ENCODE measurements around the gene CTRL.
"Not testable (repeated sequence)": the region's sequence is repeated elsewhere in the genome, so short reads cannot be mapped to it uniquely, and the experiment has no call there.

Gene CTRL

DNA sequence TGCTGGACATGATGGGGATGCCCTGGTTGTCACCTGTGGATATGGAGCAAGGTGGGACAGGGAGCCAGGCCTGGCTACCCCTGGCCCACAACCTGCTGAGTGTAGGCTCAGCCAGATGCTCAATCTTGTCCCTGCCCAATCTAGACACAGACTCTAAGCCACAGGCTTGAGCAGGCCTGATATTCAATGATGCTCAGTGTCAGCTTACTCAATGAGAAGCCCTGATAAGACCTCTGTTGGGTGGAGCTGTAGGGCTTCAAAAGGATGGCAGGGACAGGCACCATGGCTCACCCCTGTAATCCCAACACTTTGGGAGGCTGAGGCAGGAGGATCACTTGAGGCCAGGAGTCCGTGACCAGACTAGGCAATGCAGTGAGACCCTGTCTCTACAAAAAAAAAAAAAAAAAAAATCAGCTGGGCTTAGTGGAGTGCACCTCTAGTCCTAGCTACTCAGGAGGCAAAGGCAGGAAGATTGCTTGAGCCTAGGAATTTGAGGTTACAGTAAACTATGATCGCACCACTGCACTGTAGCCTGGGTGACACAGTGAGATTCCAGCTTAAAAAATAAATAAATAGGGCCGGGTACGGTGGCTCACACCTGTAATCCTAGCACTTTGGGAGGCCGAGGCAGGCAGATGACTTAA, 8.9 kb upstream of the CTRL start:
- DNase-seq = no peak

DNA sequence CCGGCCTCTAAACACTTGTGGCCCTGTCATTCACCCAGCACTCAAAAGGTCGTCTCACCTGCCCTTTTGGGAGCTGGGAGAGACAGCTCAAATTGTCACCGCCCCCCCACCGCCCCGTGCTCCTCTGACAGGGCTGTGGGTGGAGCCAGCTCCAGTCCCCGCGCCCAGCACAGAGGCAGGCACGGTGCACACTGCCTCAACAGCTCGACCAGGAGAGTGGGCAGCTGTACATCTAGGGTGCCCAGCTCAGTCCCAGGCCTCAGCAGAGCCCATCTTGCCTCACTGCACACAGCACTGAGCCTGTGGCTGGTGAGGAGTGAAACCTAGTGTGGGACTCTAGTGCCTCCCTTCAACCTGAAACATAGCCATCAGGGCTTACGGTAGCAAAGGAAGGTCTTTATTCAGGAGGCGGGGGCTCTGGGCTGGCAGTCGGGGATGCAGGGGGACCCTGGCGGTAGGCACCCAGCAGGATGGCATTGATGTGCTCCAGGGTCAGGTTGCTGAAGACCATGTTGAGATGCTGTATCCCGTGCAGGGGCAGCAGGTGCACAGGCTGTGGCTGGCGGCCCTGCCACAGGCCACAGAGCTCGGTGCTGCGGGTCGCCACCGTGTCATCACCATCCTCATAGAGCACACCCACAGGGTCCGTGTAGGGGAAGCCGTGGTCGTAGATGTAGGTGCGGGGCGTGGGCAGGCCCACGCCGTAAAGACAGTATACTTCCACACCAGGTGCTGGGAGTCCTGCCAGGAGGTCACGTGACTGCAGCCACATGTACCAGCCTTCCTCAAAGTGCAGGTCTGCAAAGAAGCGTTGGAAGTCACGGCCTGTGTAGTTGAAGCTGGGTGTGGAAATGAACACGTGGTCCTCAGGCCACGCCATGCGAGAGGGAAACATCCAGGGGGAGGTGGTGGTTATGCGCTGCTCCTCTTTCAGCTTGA, 8.1 kb upstream of the CTRL start:
- no peak for DNase-seq

DNA sequence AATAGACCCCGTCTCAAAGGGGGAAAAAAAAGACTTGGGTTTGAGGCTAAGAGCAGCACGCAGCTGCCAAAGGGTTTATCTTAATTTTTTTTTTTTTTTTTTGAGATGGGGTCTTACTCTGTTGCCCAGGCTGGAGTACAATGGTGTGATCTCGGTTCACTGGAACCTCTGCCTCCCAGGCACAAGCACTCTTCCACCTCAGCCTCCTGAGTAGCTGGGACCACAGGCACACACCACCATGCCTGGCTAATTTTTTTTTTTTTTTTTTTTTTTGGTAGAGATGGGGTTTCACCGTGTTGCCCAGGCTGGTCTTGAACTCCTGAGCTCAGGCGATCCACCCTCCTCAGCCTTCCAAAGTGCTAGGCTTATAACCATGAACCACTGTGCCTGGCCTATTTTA, 6.1 kb upstream of the CTRL start:
- DNase-seq = not testable (repeated sequence)

DNA sequence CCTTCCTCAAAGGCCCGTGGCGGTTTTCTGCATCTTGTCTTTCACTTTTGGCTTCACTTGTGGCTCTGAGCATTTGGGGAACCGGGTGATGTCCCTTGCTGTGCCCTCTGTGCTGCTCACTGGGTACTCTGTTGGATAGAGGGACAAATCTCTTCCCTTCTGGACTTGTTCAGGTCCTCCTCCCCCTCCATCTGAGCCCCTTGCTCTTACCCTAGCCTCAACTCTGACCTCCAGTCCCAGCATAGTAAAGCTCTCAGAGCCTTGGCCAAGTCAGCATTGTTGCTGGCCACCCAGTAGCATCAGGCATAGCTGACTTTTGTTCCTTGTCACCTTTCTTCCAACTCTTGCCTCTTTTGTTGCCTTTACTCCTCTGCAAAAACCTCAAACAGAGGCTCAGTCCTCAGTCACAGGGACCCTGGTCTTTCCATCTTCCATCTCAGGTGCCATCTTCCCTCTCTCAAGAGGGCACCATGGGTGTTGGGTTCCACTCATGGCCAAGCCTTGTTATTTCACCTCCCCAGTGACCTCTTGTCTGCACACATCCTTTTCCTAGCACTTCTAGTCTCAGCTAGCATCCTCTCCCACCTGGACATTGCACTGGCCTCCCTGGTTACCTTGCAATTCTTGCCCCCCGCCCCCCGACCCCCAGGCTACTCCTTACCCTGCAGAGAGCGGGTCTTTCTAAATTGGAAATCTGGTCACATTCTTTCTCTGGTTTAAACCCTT, 5.4 kb upstream of the CTRL start:
- DNase-seq = peak in 1 of 2 experiments; percentile 95

DNA sequence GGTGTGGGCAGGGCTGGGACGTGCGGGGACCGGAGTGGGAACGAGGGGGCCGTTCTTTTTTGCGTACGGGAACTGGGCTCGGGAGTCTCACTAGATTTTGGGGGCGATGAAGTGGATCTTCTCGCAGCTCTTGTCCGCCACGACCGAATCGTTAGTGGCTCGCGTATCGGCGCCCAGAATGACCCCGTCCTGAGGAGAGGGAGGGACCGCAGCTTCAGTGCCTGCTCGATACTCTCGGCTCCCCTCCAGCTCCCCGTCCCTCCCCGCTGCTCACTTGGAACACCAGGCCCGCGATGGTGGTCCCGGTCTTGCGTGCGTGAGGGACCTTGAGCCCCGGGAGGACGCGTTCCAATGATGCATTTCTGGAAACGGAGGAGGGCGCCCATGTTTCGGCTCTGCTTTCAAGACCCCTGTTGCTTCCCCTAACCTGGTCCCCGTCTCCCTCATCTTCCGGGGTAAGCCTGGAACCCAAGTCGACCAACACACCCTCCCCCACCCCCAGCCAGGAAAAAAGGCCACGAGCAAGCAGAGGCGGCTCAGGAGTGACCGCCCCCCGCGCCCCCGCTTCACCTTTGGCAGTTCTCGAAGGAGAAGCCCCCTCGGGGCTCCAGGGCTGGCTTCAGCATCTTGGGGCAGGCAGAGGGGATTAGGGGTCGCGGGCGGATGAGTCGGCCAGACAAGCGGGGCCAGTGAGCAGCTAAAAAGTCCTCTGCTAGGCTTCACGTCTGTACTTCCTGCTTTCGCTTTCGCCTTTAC, 4.6 kb upstream of the CTRL start, which contains the start of gene PSMB10:
Gene PSMB10, minus strand, starts transcription at position 727 of the 756 bp plus-strand sequence. Its CDS starts 101 bp downstream, at position 626.
- DNase-seq = peak; percentile 57 to 91

DNA sequence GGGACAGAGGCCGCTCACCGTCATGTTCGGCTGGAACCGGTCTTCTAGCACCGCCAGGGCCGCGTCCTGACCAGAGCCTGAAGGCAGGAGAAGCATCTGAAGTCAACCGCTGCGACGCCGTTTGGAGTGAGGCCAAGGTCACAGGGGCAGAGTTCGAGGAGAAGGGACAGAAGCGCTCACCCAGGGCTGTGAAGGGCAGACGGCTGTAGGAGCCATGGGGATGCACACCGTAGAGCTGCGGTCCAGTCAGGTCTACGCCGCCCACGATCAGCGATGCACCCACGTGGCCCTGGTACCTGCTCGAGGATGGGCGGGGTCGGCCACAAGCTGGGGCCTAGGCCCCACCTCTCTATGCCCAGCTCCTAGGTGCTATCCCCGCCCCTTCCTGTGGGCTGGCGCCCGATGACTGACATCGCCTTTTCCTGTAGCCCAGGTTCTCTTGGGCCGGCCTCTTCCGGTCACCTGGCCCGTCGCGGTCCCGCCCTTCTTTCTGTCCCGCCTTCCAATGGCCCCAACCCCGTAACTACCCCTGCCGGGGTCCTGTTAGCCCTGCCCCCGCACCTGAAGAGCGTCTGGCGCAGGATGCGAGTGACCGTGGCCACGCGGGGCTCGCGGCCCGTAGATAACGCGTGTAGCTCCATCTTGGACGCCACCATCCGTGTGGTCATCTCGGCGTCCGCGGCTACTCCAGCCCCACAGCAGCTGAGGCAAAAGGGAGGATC, 3.9 kb upstream of the CTRL start:
- peak; percentile 93 to 95 for DNase-seq

DNA sequence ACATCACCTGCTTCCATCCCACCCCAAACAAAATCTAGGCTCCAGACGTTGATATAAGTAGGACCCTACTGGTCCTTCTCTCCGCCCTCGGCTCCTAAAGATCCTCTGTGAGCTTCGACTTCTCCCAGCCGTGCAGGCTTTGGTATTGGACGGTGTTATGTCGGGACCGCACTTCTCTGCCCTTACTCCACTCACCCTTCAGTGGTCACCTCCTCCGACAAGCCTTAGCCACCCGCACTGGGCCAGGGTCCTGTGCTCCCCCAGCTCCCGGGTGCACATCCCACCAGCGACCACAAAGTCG, 3.4 kb upstream of the CTRL start:
- DNase-seq = no peak

DNA sequence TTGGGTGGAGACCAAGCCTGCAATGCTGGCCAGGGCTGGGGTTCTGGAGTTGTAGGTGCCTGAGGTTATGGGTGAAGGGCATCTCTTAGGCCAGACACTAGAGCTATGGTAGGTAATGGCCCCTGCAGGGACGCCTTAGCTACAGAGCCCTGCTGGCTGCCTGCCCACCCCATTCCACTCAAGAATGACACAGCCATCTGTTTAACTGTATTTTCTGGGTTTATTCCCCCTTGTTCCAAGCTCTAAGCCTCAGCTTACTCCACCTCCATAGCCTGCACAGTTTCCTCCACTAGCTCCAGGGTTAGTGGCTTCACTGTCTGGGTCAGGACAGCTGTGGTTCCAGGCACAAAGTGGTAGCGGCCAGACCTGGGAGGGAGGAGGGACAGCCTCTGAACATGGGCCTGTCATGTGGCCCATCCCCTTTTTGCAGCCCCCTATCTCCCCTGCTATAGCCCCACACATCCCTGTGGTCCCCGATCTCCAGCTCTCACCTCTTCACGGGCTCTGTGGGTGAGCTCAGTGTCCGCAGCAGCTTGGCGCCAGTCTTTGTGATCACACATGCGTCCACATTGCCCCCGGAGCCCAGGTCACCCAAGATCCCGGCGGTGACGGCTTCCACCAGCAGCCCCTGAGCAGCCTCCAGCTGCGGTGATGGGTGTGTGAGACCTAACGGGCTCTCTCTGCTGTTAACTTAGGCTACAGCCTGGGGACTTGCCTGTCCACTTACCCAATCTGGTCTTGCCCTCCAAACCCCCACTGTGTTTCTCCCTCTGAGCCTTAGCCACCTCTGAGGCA, 2.8 kb upstream of the CTRL start:
- no peak for DNase-seq

DNA sequence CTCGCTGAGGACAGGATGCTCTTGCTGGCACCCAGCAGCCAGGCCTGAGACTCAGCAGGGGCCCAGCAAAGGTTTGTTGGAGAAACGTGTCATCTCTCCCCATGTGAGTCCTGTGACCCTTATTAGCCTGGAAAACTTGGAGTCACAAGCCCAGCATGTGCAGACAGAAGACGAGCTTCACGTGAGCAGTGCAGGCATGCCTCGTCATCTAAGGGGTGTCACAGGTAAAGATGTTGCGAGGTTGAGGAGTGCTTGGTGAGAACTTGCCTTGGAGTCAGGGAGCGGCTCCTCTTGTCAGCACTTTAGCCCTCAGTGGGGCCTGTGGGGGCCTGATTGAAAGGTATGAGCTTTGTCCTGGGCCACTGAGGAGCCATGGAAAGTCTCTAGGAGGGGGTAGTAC, 2.1 kb upstream of the CTRL start:
- no peak for DNase-seq

DNA sequence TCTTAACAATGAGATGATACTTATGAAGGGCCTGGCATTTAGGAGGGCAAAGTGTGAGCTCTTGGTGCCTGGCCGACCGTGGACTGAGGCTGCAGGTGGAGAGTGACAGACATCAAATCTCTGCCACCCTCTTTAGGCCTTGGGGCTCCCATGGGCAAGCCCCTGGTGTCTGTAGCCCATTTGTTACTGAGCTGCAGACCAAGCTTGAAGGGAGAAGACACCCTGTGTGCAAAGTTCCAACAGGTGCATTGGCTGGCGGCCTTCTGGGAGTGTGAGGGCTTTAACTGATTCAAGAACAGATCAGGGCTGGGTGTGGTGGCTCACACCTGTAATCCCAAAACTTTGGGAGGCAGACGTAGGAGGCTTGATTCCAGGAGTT, 789 bp upstream of the CTRL start:
- DNase-seq = no peak

DNA sequence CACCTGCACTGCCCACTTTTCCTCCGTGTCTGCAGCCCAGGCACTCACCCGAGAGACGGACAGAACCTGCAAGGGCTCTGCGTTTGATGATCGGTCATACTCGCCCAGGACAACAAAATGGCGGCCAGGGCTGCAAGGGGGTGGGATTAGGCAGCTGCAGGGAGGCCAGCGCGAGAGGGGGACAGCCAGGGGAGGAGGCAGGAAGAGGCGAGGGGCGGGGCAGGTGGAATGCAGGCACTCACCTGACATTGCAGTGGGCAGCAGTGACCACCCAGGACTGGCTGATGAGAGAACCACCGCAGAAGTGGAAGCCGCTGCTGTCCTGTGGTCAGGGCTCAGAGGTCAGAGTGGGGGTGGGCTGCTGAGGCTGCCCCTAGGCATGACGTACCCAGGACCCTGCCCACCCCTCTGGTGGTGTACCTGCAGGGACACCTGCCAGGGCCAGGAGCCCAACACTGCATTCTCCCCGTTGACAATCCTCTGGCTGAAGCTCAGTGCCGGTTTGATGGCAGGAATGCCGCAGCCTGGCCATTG, 917 bp downstream of the CTRL start:
- no peak for DNase-seq

DNA sequence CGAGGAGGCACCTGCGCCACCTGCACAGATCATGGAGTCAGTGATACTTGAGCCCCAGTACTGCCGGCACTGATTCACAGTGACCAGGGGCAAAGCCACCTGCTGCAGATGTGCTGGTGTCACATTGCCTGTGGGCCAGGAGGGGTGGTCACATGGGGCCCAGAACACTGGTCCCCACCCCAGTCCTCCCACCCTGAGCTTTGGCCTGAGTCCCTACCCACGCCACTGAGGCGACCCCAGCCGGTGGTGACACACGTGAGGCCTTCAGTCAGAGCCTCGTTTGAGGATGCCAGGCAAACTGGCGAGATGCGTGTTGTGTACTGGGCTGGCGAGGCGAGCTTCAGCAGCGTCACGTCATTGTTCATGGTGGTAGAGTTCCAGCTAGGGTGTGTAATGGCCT, 1.5 kb downstream of the CTRL start:
- no peak for DNase-seq

DNA sequence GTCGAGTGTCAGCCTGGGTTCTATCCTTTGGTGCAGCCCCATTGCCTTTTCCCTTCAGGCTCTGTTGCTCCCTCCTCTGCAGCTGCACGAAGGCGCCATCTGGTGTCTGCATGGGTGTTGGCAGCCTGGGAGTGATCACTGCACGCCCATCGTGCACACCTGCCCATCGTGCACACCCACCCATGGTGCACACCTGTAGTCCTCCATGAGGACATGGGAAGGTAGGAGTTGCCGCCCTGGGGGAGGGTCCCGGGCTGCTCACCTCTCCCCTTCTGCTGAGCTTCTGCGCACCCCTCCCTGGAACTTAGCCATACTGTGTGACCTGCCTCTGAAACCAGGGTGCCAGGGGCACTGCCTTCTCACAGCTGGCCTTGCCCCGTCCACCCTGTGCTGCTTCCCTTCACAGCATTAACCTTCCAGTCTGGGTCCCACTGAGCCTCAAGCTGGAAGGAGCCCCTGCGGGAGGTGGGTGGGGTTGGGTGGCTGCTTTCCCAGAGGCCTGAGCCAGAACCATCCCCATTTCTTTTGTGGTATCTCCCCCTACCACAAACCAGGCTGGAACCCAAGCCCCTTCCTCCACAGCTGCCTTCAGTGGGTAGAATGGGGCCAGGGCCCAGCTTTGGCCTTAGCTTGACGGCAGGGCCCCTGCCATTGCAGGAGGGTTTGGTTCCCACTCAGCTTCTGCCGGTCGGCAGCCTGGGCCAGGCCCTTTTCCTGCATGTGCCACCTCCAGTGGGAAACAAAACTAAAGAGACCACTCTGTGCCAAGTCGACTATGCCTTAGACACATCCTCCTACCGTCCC, 2.9 kb downstream of the CTRL start:
- DNase-seq = peak; percentile 77 to 80

DNA sequence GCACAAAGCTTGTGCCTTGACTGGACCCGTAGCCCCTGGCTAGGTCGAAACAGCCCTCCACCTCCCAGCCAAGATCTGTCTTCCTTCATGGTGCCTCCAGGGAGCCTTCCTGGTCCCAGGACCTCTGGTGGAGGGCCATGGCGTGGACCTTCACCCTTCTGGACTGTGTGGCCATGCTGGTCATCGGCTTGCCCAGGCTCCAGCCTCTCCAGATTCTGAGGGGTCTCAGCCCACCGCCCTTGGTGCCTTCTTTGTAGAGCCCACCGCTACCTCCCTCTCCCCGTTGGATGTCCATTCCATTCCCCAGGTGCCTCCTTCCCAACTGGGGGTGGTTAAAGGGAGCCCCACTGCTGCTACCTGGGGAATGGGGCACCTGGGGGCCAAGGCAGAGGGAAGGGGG, 3.5 kb downstream of the CTRL start:
- no peak for DNase-seq

DNA sequence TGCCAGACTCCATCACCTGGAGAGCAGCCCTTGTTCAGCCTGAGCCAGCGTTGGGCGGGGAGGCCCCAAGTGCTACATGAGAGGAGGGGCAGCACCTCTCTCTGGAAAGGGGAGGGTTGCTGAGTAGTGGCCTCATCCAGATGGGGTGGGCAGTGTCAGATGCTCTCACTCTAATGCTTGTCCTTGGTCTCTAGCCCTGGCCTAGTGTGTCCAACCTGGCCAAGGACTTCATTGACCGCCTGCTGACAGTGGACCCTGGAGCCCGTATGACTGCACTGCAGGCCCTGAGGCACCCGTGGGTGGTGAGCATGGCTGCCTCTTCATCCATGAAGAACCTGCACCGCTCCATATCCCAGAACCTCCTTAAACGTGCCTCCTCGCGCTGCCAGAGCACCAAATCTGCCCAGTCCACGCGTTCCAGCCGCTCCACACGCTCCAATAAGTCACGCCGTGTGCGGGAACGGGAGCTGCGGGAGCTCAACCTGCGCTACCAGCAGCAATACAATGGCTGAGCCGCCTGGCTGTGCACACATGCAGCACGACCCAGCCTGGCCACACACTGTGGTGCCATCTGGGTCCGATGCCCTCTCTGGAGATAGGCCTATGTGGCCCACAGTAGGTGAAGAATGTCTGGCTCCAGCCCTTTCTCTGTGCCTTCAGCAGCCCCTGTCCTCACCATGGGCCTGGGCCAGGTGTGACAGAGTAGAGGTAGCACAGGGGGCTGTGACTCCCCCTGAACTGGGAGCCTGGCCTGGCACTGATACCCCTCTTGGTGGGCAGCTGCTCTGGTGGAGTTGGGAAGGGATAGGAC, 4.3 kb downstream of the CTRL start:
- DNase-seq = no peak

DNA sequence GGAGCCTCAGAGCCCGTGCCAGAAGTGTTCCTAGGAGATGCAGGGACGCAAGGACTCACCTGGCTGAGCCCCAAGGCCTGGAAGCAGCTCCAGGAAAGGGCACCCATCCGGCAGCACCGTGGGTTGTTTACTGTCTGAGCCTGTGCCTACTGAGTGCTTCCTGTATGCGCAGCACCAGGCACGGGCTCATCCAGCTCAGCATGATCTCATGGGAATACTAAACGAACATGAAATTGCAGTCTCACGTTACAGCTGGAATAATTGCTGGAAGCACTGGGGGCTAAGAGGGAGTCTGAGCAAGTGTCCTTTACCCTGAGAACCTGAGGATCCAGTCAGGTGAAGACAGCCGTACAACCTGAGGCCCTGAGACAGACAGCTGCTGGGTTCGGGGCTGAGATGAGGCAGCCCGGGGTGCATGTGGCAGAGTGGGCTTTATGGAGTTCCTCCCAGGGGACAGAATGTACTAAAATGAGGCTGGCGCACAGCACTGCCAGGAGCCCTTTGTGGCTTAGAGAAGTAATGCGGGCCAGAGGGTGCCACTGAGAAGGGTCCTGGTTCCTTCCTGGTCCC, 5.4 kb downstream of the CTRL start:
- peak; percentile 17 to 34 for DNase-seq

DNA sequence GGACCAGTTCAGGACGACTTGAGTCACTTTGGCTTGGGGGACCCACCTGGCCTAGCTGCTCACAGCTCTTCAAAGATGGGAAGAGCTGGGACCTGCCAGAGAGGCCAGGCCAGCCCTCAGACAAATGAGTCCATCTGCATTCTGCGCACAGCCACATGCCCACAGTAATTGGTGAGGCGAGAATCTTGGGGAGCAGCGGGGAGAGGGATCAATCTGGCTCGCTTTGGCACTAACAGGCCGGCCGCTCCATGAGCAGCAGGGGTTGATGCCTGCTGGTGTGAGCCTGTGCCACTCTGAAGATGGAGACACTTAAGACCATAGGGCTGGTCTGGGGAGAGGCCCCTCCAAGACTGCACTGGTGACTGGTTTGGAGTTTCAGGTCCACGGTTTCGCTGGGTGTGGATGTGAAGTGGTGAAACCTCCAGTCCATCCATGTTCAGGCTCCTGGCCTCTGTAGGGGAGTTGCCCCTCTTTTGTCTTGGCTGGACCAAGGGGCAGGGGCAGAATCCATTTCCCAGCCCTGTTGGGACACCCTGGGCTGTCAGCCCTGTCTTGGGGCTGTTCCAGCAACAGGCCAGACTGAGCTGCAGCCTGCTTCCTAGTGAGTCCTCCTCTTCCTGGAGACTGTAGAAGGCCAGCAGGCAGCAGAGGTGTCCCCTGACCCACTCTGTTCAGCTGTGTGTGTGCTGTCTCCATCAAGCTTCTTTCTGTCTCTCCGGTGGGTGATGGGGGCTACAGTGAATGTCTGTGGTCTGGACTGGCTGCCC, 7.3 kb downstream of the CTRL start:
- DNase-seq = no peak

DNA sequence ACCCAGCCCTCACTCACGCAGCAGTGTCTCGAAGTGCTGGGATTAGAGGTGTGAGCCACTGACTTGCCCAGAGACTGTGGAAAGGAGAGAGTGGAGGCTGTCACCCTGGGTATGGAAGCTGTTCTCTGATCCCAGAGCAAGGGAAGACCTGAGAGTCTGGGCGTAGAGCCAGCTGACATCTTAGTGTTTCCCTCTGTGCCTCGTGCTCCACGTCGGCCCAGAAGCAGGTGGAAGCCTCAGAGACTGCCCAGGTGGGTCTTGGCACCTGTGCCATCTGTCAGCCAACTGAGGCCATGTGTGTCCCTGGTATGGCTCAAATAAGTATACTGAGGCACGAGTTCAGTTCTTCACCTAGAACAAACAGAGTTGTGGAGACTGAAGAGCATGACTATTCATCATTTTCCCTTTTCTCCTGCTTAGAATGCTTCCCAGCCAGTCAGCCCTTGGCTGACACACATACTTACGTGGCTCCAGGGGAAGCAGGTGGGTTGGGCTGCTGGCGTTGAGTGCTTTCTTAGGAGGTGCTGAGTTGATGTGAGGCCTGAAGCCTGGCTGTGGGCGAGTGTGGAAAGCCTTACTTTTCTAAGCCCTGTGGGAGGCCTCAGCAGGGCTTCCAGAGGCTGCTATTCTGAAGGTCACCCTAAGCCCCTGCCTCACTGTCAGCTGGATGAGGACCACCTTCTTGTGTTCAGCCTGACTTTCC, 8.1 kb downstream of the CTRL start:
- no peak for DNase-seq
